ENCODE measurements around the gene SLC25A26.
"Not testable (repeated sequence)": the region's sequence is repeated elsewhere in the genome, so short reads cannot be mapped to it uniquely, and the experiment has no call there.

The SLC25A26 gene

GRCh38 chr3:66200786-66201185 lies 20.0 kb upstream of the SLC25A26 start:
- no peaks in the 10 kb centered on the region for H3K36me3 ChIP-seq (ENCODE audit: control insufficient read depth, insufficient read depth, low read length)
- H3K27ac ChIP-seq (ENCODE audit: low read depth, low read length) = no peak overlapping the region
- no peaks in the 10 kb centered on the region for H3K4me1 ChIP-seq (ENCODE audit: control insufficient read depth, insufficient read depth, low read length)
- H3K9ac ChIP-seq (ENCODE audit: low read length) = no peak overlapping the region
- no peaks in the 10 kb centered on the region for H3K27me3 ChIP-seq (ENCODE audit: control insufficient read depth, insufficient read depth, low read length)
- no peak overlapping the region for H3K4me3 ChIP-seq (ENCODE audit: low read length)

DNA sequence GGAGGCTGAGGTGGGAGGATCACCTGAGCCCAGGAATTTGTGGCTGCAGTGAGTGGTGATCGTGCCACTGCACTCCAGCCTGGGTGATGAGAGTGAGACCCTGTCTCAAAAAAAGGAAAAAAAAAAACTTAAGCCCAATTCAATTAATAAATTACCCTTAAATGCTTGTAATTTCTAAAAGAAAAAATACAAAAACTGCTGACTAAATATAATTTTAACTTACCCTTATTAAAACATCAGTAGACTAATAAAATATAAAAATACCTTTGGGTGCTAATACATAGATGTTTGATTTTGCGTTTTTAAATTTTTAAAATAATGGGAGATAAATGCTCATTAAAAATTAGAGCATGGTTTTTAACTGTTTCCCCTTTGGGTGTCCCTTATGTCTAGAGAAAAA lies 17.5 kb upstream of the SLC25A26 start:
- H3K9ac ChIP-seq (ENCODE audit: low read length) = no peak overlapping the region
- no peaks in the 10 kb centered on the region for H3K36me3 ChIP-seq (ENCODE audit: control insufficient read depth, insufficient read depth, low read length)
- H3K4me1 ChIP-seq (ENCODE audit: control insufficient read depth, insufficient read depth, low read length) = no peaks in the 10 kb centered on the region
- H3K27me3 ChIP-seq (ENCODE audit: control insufficient read depth, insufficient read depth, low read length) = no peaks in the 10 kb centered on the region
- H3K27ac ChIP-seq (ENCODE audit: low read depth, low read length) = no peak overlapping the region
- no peak overlapping the region for H3K4me3 ChIP-seq (ENCODE audit: low read length)

GRCh38 chr3:66206806-66207205 lies 14.0 kb upstream of the SLC25A26 start:
- no peaks in the 10 kb centered on the region for H3K36me3 ChIP-seq (ENCODE audit: control insufficient read depth, insufficient read depth, low read length)

DNA sequence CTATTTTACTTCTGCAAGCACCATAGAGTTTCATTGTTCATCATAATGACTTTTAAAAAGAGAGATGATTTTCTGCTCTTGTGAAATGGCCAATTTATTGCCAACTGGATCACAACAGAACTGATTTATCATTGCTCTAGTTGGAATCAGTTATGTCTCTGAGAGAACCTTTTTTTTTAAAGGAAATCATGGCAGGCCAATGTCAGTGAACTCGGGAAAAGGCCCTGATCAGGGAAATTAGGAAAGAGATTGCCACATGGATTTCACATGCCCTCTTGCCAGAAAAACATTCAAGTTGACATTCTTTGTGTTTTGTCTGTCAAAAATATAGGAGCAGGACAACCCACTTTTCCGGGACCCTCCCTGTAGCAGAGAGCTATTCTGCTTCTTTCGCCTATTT lies 12.6 kb upstream of the SLC25A26 start:
- H3K27ac ChIP-seq (ENCODE audit: low read depth, low read length) = no peak overlapping the region
- H3K4me1 ChIP-seq (ENCODE audit: control insufficient read depth, insufficient read depth, low read length) = no peaks in the 10 kb centered on the region
- no peak overlapping the region for H3K4me3 ChIP-seq (ENCODE audit: low read length)
- H3K36me3 ChIP-seq (ENCODE audit: control insufficient read depth, insufficient read depth, low read length) = no peaks in the 10 kb centered on the region
- H3K9ac ChIP-seq (ENCODE audit: low read length) = no peak overlapping the region
- H3K27me3 ChIP-seq (ENCODE audit: control insufficient read depth, insufficient read depth, low read length) = no peaks in the 10 kb centered on the region

More at GRCh38 chr3:66206806-66207205, 14.0 kb upstream of the SLC25A26 start:
- no peaks in the 10 kb centered on the region for H3K27me3 ChIP-seq (ENCODE audit: control insufficient read depth, insufficient read depth, low read length)
- no peak overlapping the region for H3K4me3 ChIP-seq (ENCODE audit: low read length)
- no peaks in the 10 kb centered on the region for H3K4me1 ChIP-seq (ENCODE audit: control insufficient read depth, insufficient read depth, low read length)
- H3K9ac ChIP-seq (ENCODE audit: low read length) = no peak overlapping the region
- H3K27ac ChIP-seq (ENCODE audit: low read depth, low read length) = no peak overlapping the region

- Histone ChIP-seq H3K4me1 (ENCODE audit: control insufficient read depth, insufficient read depth, low read length) (no peaks in the 10 kb centered on the region), H3K27me3 (ENCODE audit: control insufficient read depth, insufficient read depth, low read length) (no peaks in the 10 kb centered on the region), H3K36me3 (ENCODE audit: control insufficient read depth, insufficient read depth, low read length) (no peaks in the 10 kb centered on the region), H3K4me3 (ENCODE audit: low read length) (no peak overlapping the region), H3K9ac (ENCODE audit: low read length) (no peak overlapping the region), H3K27ac (ENCODE audit: low read depth, low read length) (no peak overlapping the region)
Measured at GRCh38 chr3:66210687-66211295, 10.0 kb upstream of the SLC25A26 start.

GRCh38 chr3:66211779-66212178 lies 9.0 kb upstream of the SLC25A26 start:
- no peaks in the 10 kb centered on the region for H3K4me1 ChIP-seq (ENCODE audit: control insufficient read depth, insufficient read depth, low read length)

GRCh38 chr3:66215106-66215505 lies 5.7 kb upstream of the SLC25A26 start:
- Histone ChIP-seq H3K9ac (ENCODE audit: low read length) (no peak overlapping the region), H3K27ac (ENCODE audit: low read depth, low read length) (no peak overlapping the region), H3K27me3 (ENCODE audit: control insufficient read depth, insufficient read depth, low read length) (no peaks in the 10 kb centered on the region), H3K36me3 (ENCODE audit: control insufficient read depth, insufficient read depth, low read length) (no peaks in the 10 kb centered on the region), H3K4me3 (ENCODE audit: low read length) (no peak overlapping the region), H3K4me1 (ENCODE audit: control insufficient read depth, insufficient read depth, low read length) (peaks cover under 1% of the 10 kb centered on the region)

More at GRCh38 chr3:66211779-66212178, 9.0 kb upstream of the SLC25A26 start:
- no peak overlapping the region for H3K27ac ChIP-seq (ENCODE audit: low read depth, low read length)
- H3K36me3 ChIP-seq (ENCODE audit: control insufficient read depth, insufficient read depth, low read length) = no peaks in the 10 kb centered on the region
- no peak overlapping the region for H3K9ac ChIP-seq (ENCODE audit: low read length)
- no peak overlapping the region for H3K4me3 ChIP-seq (ENCODE audit: low read length)
- H3K27me3 ChIP-seq (ENCODE audit: control insufficient read depth, insufficient read depth, low read length) = no peaks in the 10 kb centered on the region

DNA sequence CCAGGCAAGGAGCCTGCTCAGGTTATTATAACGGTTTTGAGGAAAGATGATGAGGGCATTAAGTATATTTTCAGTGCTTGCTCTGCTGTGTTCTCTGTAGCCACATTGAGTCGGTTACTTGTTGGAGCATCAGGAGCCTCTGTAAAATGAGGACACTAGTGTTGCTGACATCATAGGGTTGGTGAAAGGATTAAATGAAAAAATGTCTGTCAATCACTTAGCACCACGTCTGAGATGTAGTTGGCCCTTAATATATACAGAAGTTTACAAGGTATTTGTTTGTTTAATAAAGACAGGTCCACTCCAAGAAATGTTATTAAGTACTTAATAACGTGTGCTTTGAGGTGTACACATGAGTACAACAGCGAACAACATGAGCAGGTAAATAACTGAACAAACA lies 735 bp upstream of the SLC25A26 start:
- no peaks in the 10 kb centered on the region for H3K36me3 ChIP-seq (ENCODE audit: control insufficient read depth, insufficient read depth, low read length)
- no peak overlapping the region for H3K9ac ChIP-seq (ENCODE audit: low read length)
- H3K27me3 ChIP-seq (ENCODE audit: control insufficient read depth, insufficient read depth, low read length) = no peaks in the 10 kb centered on the region
- H3K4me1 ChIP-seq (ENCODE audit: control insufficient read depth, insufficient read depth, low read length) = peaks cover 5% of the 10 kb centered on the region
- no peak overlapping the region for H3K27ac ChIP-seq (ENCODE audit: low read depth, low read length)
- H3K4me3 ChIP-seq (ENCODE audit: low read length) = peak overlapping the region; percentile 79

GRCh38 chr3:66224220-66224619 lies 3.4 kb downstream of the SLC25A26 start:
- Histone ChIP-seq H3K36me3 (ENCODE audit: control insufficient read depth, insufficient read depth, low read length) (no peaks in the 10 kb centered on the region), H3K9ac (ENCODE audit: low read length) (no peak overlapping the region), H3K4me1 (ENCODE audit: control insufficient read depth, insufficient read depth, low read length) (peaks cover 5% of the 10 kb centered on the region), H3K27ac (ENCODE audit: low read depth, low read length) (no peak overlapping the region), H3K27me3 (ENCODE audit: control insufficient read depth, insufficient read depth, low read length) (no peaks in the 10 kb centered on the region), H3K4me3 (ENCODE audit: low read length) (no peak overlapping the region)

DNA sequence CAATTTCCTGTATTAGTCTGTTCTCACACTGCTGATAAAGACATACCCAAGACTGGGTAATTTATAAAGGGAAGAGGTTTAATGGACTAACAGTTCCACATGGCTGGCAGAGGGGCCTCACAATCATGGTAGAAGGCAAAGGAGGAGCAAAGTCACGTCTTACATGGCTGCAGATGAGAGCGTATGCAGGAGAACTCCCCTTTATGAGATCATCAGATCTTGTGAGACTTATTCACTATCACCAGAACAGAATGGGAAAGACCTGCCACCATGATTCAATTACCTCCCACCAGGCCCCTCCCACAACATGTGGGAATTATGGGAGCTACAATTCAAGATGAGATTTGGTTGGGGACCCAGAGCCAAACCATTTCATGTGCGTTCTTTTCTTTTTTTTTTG lies 5.3 kb downstream of the SLC25A26 start:
- H3K27ac ChIP-seq (ENCODE audit: low read depth, low read length); H3K27me3 ChIP-seq (ENCODE audit: control insufficient read depth, insufficient read depth, low read length); H3K4me1 ChIP-seq (ENCODE audit: control insufficient read depth, insufficient read depth, low read length); H3K36me3 ChIP-seq (ENCODE audit: control insufficient read depth, insufficient read depth, low read length); H3K9ac ChIP-seq (ENCODE audit: low read length); H3K4me3 ChIP-seq (ENCODE audit: low read length): not testable (repeated sequence)

DNA sequence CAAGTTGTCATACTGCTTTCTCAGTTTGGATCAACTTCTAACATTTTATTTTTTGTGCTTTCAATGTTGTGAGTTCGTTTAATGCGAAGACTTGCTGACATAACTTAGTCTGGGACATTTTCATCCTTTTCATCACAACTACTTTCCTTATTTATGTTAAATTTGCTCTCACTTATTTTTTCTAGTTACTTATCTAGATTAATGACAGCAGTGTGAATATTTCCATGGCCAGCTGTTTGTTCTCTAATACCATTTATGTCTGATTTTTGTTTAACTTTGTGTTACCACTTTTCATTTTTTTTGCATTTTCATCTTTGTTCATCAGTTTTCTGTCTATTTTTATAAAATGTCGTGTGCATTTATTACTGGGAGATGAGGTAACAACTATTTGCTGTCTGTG lies 6.2 kb downstream of the SLC25A26 start:
- H3K36me3 ChIP-seq (ENCODE audit: control insufficient read depth, insufficient read depth, low read length) = no peaks in the 10 kb centered on the region
- no peak overlapping the region for H3K9ac ChIP-seq (ENCODE audit: low read length)
- no peak overlapping the region for H3K4me3 ChIP-seq (ENCODE audit: low read length)
- H3K27me3 ChIP-seq (ENCODE audit: control insufficient read depth, insufficient read depth, low read length) = no peaks in the 10 kb centered on the region
- H3K27ac ChIP-seq (ENCODE audit: low read depth, low read length) = no peak overlapping the region
- H3K4me1 ChIP-seq (ENCODE audit: control insufficient read depth, insufficient read depth, low read length) = no peaks in the 10 kb centered on the region

- H3K27me3 ChIP-seq (ENCODE audit: control insufficient read depth, insufficient read depth, low read length) = no peaks in the 10 kb centered on the region
- no peak overlapping the region for H3K27ac ChIP-seq (ENCODE audit: low read depth, low read length)
- H3K4me3 ChIP-seq (ENCODE audit: low read length) = no peak overlapping the region
- no peaks in the 10 kb centered on the region for H3K4me1 ChIP-seq (ENCODE audit: control insufficient read depth, insufficient read depth, low read length)
- H3K36me3 ChIP-seq (ENCODE audit: control insufficient read depth, insufficient read depth, low read length) = no peaks in the 10 kb centered on the region
- no peak overlapping the region for H3K9ac ChIP-seq (ENCODE audit: low read length)
Measured at GRCh38 chr3:66227915-66228314, 7.1 kb downstream of the SLC25A26 start.

DNA sequence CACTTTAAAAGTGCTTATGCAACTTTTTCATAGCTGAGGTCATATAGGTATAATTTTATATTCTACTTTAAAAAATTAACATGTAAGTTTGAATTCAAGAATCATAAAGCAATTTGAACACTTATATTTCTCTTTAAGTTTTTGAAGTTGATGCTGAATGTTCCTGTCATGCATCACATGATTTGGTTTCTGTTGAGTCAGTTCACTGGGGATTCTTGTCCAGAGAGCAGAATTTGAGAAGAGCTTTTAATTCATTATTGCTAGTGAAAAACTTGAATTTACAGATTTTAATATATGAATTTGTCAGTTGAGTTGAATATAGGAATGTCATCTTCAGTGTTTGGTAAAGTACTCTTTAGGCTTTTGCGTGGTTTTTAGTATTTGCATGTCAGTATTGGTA lies 7.9 kb downstream of the SLC25A26 start:
- no peak overlapping the region for H3K4me3 ChIP-seq (ENCODE audit: low read length)
- H3K4me1 ChIP-seq (ENCODE audit: control insufficient read depth, insufficient read depth, low read length) = no peaks in the 10 kb centered on the region
- no peaks in the 10 kb centered on the region for H3K27me3 ChIP-seq (ENCODE audit: control insufficient read depth, insufficient read depth, low read length)
- no peak overlapping the region for H3K27ac ChIP-seq (ENCODE audit: low read depth, low read length)
- H3K36me3 ChIP-seq (ENCODE audit: control insufficient read depth, insufficient read depth, low read length) = no peaks in the 10 kb centered on the region
- no peak overlapping the region for H3K9ac ChIP-seq (ENCODE audit: low read length)
